ENCODE results near the gene BCR.

The BCR gene

DNA sequence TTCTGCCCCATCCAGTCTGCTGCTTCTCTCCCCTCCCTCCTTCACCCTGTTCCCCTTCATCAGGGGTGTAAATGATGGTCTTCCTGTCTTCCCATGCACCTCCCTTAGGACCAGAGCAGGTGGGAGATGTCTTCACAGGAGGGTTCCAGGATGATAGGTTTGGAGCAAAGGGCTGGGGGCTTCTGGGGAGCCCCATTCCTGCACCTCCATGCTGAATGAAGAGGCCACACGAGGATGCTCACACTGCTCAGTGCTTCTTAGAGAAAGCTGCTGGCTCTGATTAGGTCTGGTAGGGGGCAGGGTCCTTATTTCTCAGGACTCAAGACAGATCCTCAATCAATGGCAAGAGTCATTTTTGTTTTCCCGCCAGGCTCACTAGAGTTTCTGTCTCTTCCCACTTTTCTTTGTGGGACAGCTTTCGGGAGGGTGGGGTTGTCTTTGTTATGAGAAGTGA lies 41.1 kb downstream of the BCR start:
- H3K4me3 ChIP-seq (ENCODE audit: low read depth, low read length) = no peak overlapping the region
- DNase-seq = no peak
- H3K9me3 ChIP-seq = no peaks in the 10 kb centered on the region
- peaks cover 45% of the 10 kb centered on the region for H3K4me1 ChIP-seq
- TF ChIP-seq, protein P1, sequence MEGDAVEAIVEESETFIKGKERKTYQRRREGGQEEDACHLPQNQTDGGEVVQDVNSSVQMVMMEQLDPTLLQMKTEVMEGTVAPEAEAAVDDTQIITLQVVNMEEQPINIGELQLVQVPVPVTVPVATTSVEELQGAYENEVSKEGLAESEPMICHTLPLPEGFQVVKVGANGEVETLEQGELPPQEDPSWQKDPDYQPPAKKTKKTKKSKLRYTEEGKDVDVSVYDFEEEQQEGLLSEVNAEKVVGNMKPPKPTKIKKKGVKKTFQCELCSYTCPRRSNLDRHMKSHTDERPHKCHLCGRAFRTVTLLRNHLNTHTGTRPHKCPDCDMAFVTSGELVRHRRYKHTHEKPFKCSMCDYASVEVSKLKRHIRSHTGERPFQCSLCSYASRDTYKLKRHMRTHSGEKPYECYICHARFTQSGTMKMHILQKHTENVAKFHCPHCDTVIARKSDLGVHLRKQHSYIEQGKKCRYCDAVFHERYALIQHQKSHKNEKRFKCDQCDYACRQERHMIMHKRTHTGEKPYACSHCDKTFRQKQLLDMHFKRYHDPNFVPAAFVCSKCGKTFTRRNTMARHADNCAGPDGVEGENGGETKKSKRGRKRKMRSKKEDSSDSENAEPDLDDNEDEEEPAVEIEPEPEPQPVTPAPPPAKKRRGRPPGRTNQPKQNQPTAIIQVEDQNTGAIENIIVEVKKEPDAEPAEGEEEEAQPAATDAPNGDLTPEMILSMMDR (IDR thresholded peaks at IDR 0.05; ENCODE audit: low read depth, low read length) = no peak
- H3K36me3 ChIP-seq = no peaks in the 10 kb centered on the region
- no peaks in the 10 kb centered on the region for H3K27me3 ChIP-seq

GRCh38 chr22:23222033-23222792 lies 41.9 kb downstream of the BCR start:
- TF ChIP-seq, protein P1 (IDR thresholded peaks at IDR 0.05; ENCODE audit: low read depth, low read length) = no peak
- Histone ChIP-seq H3K36me3 (no peaks in the 10 kb centered on the region), H3K27me3 (no peaks in the 10 kb centered on the region), H3K9me3 (no peaks in the 10 kb centered on the region), H3K4me3 (ENCODE audit: low read depth, low read length) (no peak overlapping the region), H3K4me1 (peaks cover 45% of the 10 kb centered on the region)
- DNase-seq = no peak

- Histone ChIP-seq H3K36me3 (no peaks in the 10 kb centered on the region), H3K4me1 (peaks cover 45% of the 10 kb centered on the region), H3K27me3 (no peaks in the 10 kb centered on the region), H3K9me3 (no peaks in the 10 kb centered on the region), H3K4me3 (ENCODE audit: low read depth, low read length) (no peak overlapping the region)
- no peak for DNase-seq
- TF ChIP-seq, protein P1 (IDR thresholded peaks at IDR 0.05; ENCODE audit: low read depth, low read length) = no peak
These were observed 42.7 kb downstream of the BCR start for GRCh38 chr22:23222793-23223568.

- Histone ChIP-seq H3K4me1 (peaks cover 41% of the 10 kb centered on the region), H3K4me3 (ENCODE audit: low read depth, low read length) (peak overlapping the region; percentile 2; the same call in 1 of the 2 replicates), H3K36me3 (no peaks in the 10 kb centered on the region), H3K27me3 (no peaks in the 10 kb centered on the region), H3K9me3 (no peaks in the 10 kb centered on the region)
- TF ChIP-seq, protein P1 (IDR thresholded peaks at IDR 0.05; ENCODE audit: low read depth, low read length) = no peak
- peak; percentile 64 for DNase-seq
These were observed 43.4 kb downstream of the BCR start for GRCh38 chr22:23223569-23224317.

GRCh38 chr22:23224846-23225245 lies 44.5 kb downstream of the BCR start:
- peaks cover 32% of the 10 kb centered on the region for H3K4me1 ChIP-seq
- H3K4me3 ChIP-seq (ENCODE audit: low read depth, low read length) = no peak overlapping the region
- H3K9me3 ChIP-seq = no peaks in the 10 kb centered on the region
- no peaks in the 10 kb centered on the region for H3K36me3 ChIP-seq
- DNase-seq = no peak
- no peaks in the 10 kb centered on the region for H3K27me3 ChIP-seq
- TF ChIP-seq, protein P1 (IDR thresholded peaks at IDR 0.05; ENCODE audit: low read depth, low read length) = no peak

Measured in BE2C (cell line).